BE2C (cell line): ENCODE results near the gene GNAI2.
A peak's percentile ranks its signal among the peaks of the same experiment; 100 is the strongest.
"Not testable (repeated sequence)": the region's sequence is repeated elsewhere in the genome, so short reads cannot be mapped to it uniquely, and the experiment has no call there.

Experiments used
- DNase-seq: peaks from one replicate; pipeline ENCODE4 v3.0.0-alpha.2; 2020
- H3K27me3 ChIP-seq: fragments of 250-450 bp; sonication (Bioruptor Pico); 2 replicates; pipeline ENCODE4 v1.5.1; 2020; ENCODE audit warnings: mild to moderate bottlenecking
- H3K36me3 ChIP-seq: fragments of 250-450 bp; sonication (Bioruptor Pico); 2 replicates; pipeline ENCODE4 v1.5.1; 2020; ENCODE audit warnings: mild to moderate bottlenecking
- H3K4me1 ChIP-seq: fragments of 250-450 bp; sonication (Bioruptor Pico); 2 replicates; pipeline ENCODE4 v1.5.1; 2020
- H3K4me3 ChIP-seq: 2 replicates; pipeline ENCODE4 v1.5.1; 2011; ENCODE audit warnings: low read depth, low read length
- H3K9me3 ChIP-seq: fragments of 250-450 bp; sonication (Bioruptor Pico); 2 replicates; pipeline ENCODE4 v1.5.1; 2020
- TF ChIP-seq, protein P1 (sequence below): IDR thresholded peaks from 2 replicates; pipeline ENCODE4 v1.5.1; 2012; ENCODE audit warnings: mild to moderate bottlenecking, low read depth, low read length

The GNAI2 gene

DNA sequence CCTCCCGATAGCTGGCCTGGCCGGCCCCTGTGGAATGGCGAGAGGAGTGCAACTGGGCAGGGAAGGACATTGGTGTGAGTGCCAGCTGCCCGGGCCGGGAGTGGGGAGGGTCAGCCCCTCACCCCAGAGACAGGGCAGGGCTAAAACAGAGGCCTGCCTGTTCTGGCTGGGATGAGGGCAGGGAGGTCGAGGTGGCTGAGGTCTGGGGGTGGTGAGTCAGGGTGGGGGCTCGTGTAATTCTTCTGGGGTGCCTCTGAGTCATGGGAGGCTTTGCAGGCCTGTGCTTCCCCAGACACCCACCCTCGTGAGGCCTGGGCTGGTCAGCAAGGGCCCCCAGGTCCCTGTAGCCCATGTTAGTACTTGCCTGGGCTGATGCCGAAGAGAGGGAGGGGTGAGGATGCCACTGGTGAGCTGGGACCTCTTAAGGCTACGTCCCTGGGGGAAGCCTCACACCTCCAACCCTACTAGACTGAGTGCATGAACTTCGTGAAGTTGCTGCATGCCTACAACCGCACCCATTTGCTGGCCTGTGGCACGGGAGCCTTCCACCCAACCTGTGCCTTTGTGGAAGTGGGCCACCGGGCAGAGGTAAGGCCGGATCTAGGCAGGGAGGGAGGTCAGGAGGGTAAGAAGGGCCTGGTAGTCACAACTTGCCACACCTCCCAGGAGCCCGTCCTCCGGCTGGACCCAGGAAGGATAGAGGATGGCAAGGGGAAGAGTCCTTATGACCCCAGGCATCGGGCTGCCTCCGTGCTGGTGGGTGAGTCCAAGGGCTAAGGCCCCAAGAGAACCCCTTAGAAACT lies 34.6 kb downstream of the GNAI2 start:
- no peak for DNase-seq
- no peak overlapping the region for H3K4me3 ChIP-seq

DNA sequence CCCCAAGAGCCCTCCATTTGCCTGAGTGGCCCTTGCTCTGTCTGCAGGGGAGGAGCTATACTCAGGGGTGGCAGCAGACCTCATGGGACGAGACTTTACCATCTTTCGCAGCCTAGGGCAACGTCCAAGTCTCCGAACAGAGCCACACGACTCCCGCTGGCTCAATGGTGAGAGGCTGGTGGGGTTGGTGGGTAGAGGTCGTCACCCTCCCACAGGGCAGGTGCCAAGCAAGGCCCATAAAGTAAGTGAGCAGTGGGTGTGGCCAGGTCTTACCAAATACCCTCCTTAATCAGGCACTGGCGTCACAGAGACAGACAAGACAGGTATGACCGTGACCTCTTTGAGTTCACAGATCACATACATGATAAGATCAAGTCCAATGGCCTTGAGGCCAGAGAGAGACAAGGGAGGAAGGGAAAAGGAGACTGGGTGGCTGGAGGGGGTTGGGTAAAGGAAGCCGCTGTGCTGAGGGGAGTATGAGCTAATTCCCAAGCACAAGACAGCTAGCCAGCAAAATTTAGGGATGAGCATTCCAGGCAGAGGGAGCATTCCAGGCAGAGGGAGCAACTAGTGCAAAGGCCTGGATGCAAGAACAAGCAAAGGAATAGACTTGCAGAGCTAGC lies 35.4 kb downstream of the GNAI2 start:
- no peaks in the 10 kb centered on the region for H3K9me3 ChIP-seq
- H3K27me3 ChIP-seq, result peaks cover 35% of the 10 kb centered on the region
- no peaks in the 10 kb centered on the region for H3K4me1 ChIP-seq
- TF ChIP-seq, protein P1, sequence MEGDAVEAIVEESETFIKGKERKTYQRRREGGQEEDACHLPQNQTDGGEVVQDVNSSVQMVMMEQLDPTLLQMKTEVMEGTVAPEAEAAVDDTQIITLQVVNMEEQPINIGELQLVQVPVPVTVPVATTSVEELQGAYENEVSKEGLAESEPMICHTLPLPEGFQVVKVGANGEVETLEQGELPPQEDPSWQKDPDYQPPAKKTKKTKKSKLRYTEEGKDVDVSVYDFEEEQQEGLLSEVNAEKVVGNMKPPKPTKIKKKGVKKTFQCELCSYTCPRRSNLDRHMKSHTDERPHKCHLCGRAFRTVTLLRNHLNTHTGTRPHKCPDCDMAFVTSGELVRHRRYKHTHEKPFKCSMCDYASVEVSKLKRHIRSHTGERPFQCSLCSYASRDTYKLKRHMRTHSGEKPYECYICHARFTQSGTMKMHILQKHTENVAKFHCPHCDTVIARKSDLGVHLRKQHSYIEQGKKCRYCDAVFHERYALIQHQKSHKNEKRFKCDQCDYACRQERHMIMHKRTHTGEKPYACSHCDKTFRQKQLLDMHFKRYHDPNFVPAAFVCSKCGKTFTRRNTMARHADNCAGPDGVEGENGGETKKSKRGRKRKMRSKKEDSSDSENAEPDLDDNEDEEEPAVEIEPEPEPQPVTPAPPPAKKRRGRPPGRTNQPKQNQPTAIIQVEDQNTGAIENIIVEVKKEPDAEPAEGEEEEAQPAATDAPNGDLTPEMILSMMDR, result no peak
- H3K36me3 ChIP-seq, result no peaks in the 10 kb centered on the region
- H3K4me3 ChIP-seq, result no peak overlapping the region
- no peak for DNase-seq

More for the DNA sequence above, 34.6 kb downstream of the GNAI2 start:
- Histone ChIP-seq H3K9me3 (no peaks in the 10 kb centered on the region), H3K36me3 (no peaks in the 10 kb centered on the region), H3K4me1 (no peaks in the 10 kb centered on the region), H3K27me3 (peaks cover 27% of the 10 kb centered on the region)
- TF ChIP-seq, protein P1, result no peak

DNA sequence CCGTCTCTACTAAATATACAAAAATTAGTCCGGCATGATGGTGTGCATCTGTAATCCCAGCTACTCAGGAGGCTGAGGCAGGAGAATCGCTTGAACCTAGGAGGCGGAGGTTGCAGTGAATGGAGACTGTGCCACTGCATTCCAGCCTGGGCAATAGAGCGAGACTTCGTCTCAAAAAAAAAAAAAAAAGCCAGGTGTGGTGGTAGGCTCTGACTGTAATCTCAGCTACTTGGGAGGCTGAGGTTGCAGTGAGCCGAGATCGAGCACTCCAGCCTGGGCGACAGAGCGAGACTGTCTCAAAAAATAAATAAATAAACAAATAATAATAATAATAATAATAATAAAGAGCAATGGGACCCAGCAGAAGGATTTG lies 36.5 kb downstream of the GNAI2 start:
- not testable (repeated sequence) for H3K9me3 ChIP-seq, H3K36me3 ChIP-seq, H3K4me3 ChIP-seq, H3K4me1 ChIP-seq, DNase-seq
- peaks cover 43% of the 10 kb centered on the region for H3K27me3 ChIP-seq

DNA sequence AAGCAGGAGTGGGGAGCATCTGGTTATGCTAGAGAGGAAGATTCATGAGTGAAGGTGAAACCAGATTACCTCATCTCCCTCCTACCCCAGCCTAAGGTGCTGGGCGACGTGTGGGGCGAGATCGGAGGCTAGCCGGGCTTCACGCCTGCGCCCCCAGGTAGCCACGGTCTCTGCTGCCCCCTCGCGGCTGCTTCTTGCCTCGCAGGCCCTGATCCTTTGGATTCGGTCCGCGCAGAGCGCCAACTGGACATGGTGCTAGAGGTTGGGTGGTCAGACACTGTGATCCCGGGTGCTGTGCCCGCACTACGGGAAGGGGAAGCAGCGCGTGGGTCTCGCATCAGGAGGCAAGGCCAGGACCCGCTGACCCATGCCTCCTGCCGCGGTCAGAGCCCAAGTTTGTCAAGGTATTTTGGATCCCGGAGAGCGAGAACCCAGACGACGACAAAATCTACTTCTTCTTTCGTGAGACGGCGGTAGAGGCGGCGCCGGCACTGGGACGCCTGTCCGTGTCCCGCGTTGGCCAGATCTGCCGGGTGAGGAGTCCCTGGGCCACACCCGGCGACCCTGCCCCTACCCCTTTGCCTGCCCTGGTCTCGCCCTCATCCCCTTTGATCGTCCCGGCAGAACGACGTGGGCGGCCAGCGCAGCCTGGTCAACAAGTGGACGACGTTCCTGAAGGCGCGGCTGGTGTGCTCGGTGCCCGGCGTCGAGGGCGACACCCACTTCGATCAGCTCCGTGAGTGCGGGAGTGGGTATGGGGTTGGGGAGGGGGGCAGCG lies 37.1 kb downstream of the GNAI2 start:
- DNase-seq, result peak; percentile 71
- H3K27me3 ChIP-seq, result peaks cover 43% of the 10 kb centered on the region

DNA sequence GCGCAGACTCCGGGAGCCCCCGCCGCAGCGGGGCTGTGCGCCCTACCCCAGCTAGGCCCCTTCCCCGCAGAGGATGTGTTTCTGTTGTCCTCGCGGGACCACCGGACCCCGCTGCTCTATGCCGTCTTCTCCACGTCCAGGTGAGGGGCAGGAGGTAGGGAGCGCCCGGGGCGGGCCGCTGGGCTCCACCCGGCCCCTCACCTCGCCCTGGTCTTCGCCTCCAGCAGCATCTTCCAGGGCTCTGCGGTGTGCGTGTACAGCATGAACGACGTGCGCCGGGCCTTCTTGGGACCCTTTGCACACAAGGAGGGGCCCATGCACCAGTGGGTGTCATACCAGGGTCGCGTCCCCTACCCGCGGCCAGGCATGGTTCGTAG lies 37.7 kb downstream of the GNAI2 start:
- H3K4me1 ChIP-seq, result no peaks in the 10 kb centered on the region
- H3K27me3 ChIP-seq, result peaks cover 43% of the 10 kb centered on the region
- no peak for DNase-seq
- no peaks in the 10 kb centered on the region for H3K36me3 ChIP-seq
- TF ChIP-seq, protein P1, result no peak
- H3K4me3 ChIP-seq, result no peak overlapping the region
- H3K9me3 ChIP-seq, result no peaks in the 10 kb centered on the region

More for the DNA sequence above, 37.1 kb downstream of the GNAI2 start:
- Histone ChIP-seq H3K36me3 (no peaks in the 10 kb centered on the region), H3K9me3 (no peaks in the 10 kb centered on the region), H3K4me1 (no peaks in the 10 kb centered on the region), H3K4me3 (no peak overlapping the region)
- TF ChIP-seq, protein P1, result peak; percentile 76

DNA sequence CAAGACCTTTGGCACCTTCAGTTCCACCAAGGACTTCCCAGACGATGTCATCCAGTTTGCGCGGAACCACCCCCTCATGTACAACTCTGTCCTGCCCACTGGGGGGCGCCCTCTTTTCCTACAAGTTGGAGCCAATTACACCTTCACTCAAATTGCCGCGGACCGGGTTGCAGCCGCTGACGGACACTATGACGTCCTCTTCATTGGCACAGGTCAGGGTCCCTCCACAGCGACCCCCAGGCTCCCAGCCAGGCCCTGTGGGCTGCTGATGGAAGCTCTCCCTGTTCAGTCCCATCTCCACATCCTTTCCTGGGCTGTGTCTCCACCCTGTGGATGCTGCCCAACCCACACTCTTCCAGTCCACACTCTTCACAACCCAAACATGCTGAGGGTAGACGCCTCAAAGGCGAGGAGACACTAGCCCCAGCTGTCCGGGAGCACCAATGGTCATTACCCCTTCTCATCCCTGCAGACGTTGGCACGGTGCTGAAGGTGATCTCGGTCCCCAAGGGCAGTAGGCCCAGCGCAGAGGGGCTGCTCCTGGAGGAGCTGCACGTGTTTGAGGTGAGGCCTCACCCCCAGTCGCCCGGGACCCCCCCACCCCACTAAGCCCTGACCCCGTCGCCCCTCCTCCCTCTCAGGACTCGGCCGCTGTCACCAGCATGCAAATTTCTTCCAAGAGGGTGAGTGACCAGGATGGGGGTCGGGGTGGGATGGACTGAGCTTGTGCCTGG lies 38.5 kb downstream of the GNAI2 start:
- Histone ChIP-seq H3K4me1 (no peaks in the 10 kb centered on the region), H3K4me3 (no peak overlapping the region), H3K27me3 (peaks cover 43% of the 10 kb centered on the region)

More for the DNA sequence above, 38.5 kb downstream of the GNAI2 start:
- TF ChIP-seq, protein P1, result peak; percentile 73
- DNase-seq, result peak; percentile 55
- H3K9me3 ChIP-seq, result no peaks in the 10 kb centered on the region
- no peaks in the 10 kb centered on the region for H3K36me3 ChIP-seq
